Caco-2 (cell line): ENCODE measurements around the gene DNAH10. TPM values are rescaled to one million over a fixed set of nuclear protein-coding genes. Genes with fewer than 3 reads are reported as not detected.

Experiments
- BruUV-seq: library from RNA; stranded (reverse); fragments of 400-500 nt; replicated peaks from 2 replicates; lab custom pipeline; 2021; lab: Mats Ljungman, UMichigan
- CTCF ChIA-PET: fragments of 300-600 bp; sonication (Branson Sonifier 250); formaldehyde crosslinking; loops from one replicate; lab custom pipeline; 2022; ENCODE audit warnings: antibody characterized with exemption; lab: Charles Lee
- POLR2A ChIA-PET: fragments of 300-600 bp; sonication (Branson Sonifier 250); formaldehyde crosslinking; loops from one replicate; lab custom pipeline; 2022; ENCODE audit warnings: antibody characterized with exemption; lab: Charles Lee
- DNase-seq, 2 experiments: peaks; one replicate each; pipeline versions ENCODE4 v3.0.0 to v3.0.0-alpha.2; 2020 to 2022
- H3K27me3 ChIP-seq: replicated peaks from 2 replicates; pipeline ENCODE4 v1.6.0; 2011; ENCODE audit warnings: low read length; ENCODE audit not compliant: control insufficient read depth, insufficient read depth
- H3K36me3 ChIP-seq: 2 replicates; pipeline ENCODE4 v1.5.1; 2011; ENCODE audit warnings: low read length; ENCODE audit not compliant: control insufficient read depth, insufficient read depth
- H3K4me1 ChIP-seq: fragments of 250-450 bp; sonication (Bioruptor Pico); 2 replicates; pipeline ENCODE4 v1.5.1; 2020; ENCODE audit warnings: mild to moderate bottlenecking
- H3K4me3 ChIP-seq: 2 replicates; pipeline ENCODE4 v1.5.1; 2011; ENCODE audit warnings: low read depth, mild to moderate bottlenecking, control low read depth, low read length
- H3K9me3 ChIP-seq: fragments of 250-450 bp; sonication (Bioruptor Pico); 2 replicates; pipeline ENCODE4 v1.5.1; 2020; ENCODE audit warnings: mild to moderate bottlenecking, moderate library complexity
- H3K27ac Mint-ChIP-seq: one replicate; pipeline ENCODE4 v1.8.0; 2022; ENCODE audit warnings: mixed read lengths; ENCODE audit not compliant: unreplicated experiment
- H3K27me3 Mint-ChIP-seq: one replicate; pipeline ENCODE4 v1.8.0; 2022; ENCODE audit warnings: mixed read lengths; ENCODE audit not compliant: insufficient read depth, unreplicated experiment
- H3K36me3 Mint-ChIP-seq: one replicate; pipeline ENCODE4 v1.8.0; 2022; ENCODE audit warnings: mild to moderate bottlenecking, mixed read lengths; ENCODE audit not compliant: insufficient read depth, unreplicated experiment
- H3K4me1 Mint-ChIP-seq: one replicate; pipeline ENCODE4 v1.8.0; 2022; ENCODE audit warnings: low read depth, mixed read lengths; ENCODE audit not compliant: unreplicated experiment
- H3K4me3 Mint-ChIP-seq: one replicate; pipeline ENCODE4 v1.8.0; 2022; ENCODE audit warnings: mild to moderate bottlenecking, moderate library complexity, mixed read lengths; ENCODE audit not compliant: unreplicated experiment
- H3K9me3 Mint-ChIP-seq: one replicate; pipeline ENCODE4 v1.8.0; 2022; ENCODE audit warnings: mixed read lengths; ENCODE audit not compliant: unreplicated experiment
- CTCF ChIP-seq, 2 experiments: fragments of 200-600 bp in 1 of 2; IDR thresholded peaks; 1 replicate in 1 of 2; 2 replicates in 1 of 2; pipeline versions ENCODE4 v1.5.1 to v1.8.0; 2011 to 2022; ENCODE audit warnings: antibody characterized with exemption in 1 of 2, control low read depth in 1 of 2, inconsistent platforms in 1 of 2, low read depth in 1 of 2, low read length in 1 of 2, mild to moderate bottlenecking in 1 of 2, moderate library complexity in 1 of 2; ENCODE audit not compliant: insufficient read depth in 1 of 2, severe bottlenecking in 1 of 2, unreplicated experiment in 1 of 2
- intact Hi-C: fragments of 100-400 bp; cut with micrococcal nuclease; formaldehyde crosslinking; loops from one replicate; pipeline ENCODE4 v1.10.0; 2022; ENCODE audit not compliant: unreplicated experiment
- total RNA-seq: library from RNA; stranded (reverse); gene quantifications from 2 replicates; pipeline ENCODE4 v1.2.3, GENCODE V29; 2022

DNAH10 gene
- total RNA-seq, 1 experiment from 2014 or later, result 0.45 TPM

- TF ChIP-seq CTCF (IDR thresholded peaks at IDR 0.05; ENCODE audit: insufficient read depth in 1 of 2, low read depth in 1 of 2, low read length in 1 of 2, severe bottlenecking in 1 of 2, unreplicated experiment in 1 of 2), result no peak
- H3K36me3 ChIP-seq, result no peaks in the 10 kb centered on the region
- H3K4me1 ChIP-seq, result no peaks in the 10 kb centered on the region
- no peak for DNase-seq
- POLR2A ChIA-PET, result no interaction called here
- no peaks in the 10 kb centered on the region for H3K4me1 Mint-ChIP-seq
- H3K9me3 ChIP-seq, result no peaks in the 10 kb centered on the region
- no peaks in the 10 kb centered on the region for H3K9me3 Mint-ChIP-seq
- H3K27me3 Mint-ChIP-seq, result no peaks in the 10 kb centered on the region
- H3K4me3 Mint-ChIP-seq, result no peak overlapping the region
- H3K27me3 ChIP-seq, result no peaks in the 10 kb centered on the region
- CTCF ChIA-PET, result no interaction called here
- intact Hi-C loops, result no loop called here
- no TSS peak for BruUV-seq
- no peaks in the 10 kb centered on the region for H3K36me3 Mint-ChIP-seq
- no peak overlapping the region for H3K4me3 ChIP-seq
- no peak overlapping the region for H3K27ac Mint-ChIP-seq
Measured at GRCh38 chr12:123963821-123964220, 201.7 kb downstream of the DNAH10 start.

- Mint-ChIP-seq H3K27me3 (no peaks in the 10 kb centered on the region), H3K9me3 (no peaks in the 10 kb centered on the region), H3K36me3 (peaks cover 9% of the 10 kb centered on the region), H3K27ac (no peak overlapping the region), H3K4me3 (no peak overlapping the region), H3K4me1 (no peaks in the 10 kb centered on the region)
- Histone ChIP-seq H3K4me1 (no peaks in the 10 kb centered on the region), H3K36me3 (no peaks in the 10 kb centered on the region), H3K4me3 (no peak overlapping the region), H3K27me3 (no peaks in the 10 kb centered on the region), H3K9me3 (no peaks in the 10 kb centered on the region)
- intact Hi-C loops, result no loop called here
- DNase-seq, result no peak
- TF ChIP-seq CTCF (IDR thresholded peaks at IDR 0.05; ENCODE audit: insufficient read depth in 1 of 2, low read depth in 1 of 2, low read length in 1 of 2, severe bottlenecking in 1 of 2, unreplicated experiment in 1 of 2), result no peak
- POLR2A ChIA-PET, result no interaction called here
- BruUV-seq, result no TSS peak
- CTCF ChIA-PET, result no interaction called here
Measured at GRCh38 chr12:123965382-123965781, 203.3 kb downstream of the DNAH10 start.

- ChIA-PET CTCF (no interaction called here), POLR2A (interaction anchor here (0.6 kb wide), 1 partner anchor 240 kb away, joined by 3 read pairs; no protein-coding TSS in a partner anchor)
- no peak overlapping the region for H3K4me3 Mint-ChIP-seq
- DNase-seq, result no peak
- H3K27me3 Mint-ChIP-seq, result no peaks in the 10 kb centered on the region
- no peak overlapping the region for H3K27ac Mint-ChIP-seq
- no peaks in the 10 kb centered on the region for H3K9me3 Mint-ChIP-seq
- Histone ChIP-seq H3K27me3 (no peaks in the 10 kb centered on the region), H3K9me3 (no peaks in the 10 kb centered on the region), H3K36me3 (no peaks in the 10 kb centered on the region), H3K4me3 (no peak overlapping the region), H3K4me1 (no peaks in the 10 kb centered on the region)
- intact Hi-C loops, result no loop called here
- TF ChIP-seq CTCF (IDR thresholded peaks at IDR 0.05; ENCODE audit: insufficient read depth in 1 of 2, low read depth in 1 of 2, low read length in 1 of 2, severe bottlenecking in 1 of 2, unreplicated experiment in 1 of 2), result no peak
- peaks cover 10% of the 10 kb centered on the region for H3K36me3 Mint-ChIP-seq
- BruUV-seq, result no TSS peak
- H3K4me1 Mint-ChIP-seq, result no peaks in the 10 kb centered on the region
Measured at GRCh38 chr12:123966596-123966995, 204.5 kb downstream of the DNAH10 start.
